ENCODE measurements around the gene ASH1L.

Gene ASH1L

GRCh38 chr1:155326020-155326526 is 236.5 kb downstream of the ASH1L start:
- no peak for DNase-seq

GRCh38 chr1:155325603-155325893 is 237.1 kb downstream of the ASH1L start:
- no peak for DNase-seq

- DNase-seq = peak in 1 of 2 experiments; percentile 58
These were observed 237.6 kb downstream of the ASH1L start for GRCh38 chr1:155324717-155325602.

GRCh38 chr1:155324037-155324716 is 238.4 kb downstream of the ASH1L start:
- DNase-seq = peak; percentile 94 to 95

- peak; percentile 91 to 92 for DNase-seq
These were observed 238.9 kb downstream of the ASH1L start for GRCh38 chr1:155323729-155324036.

GRCh38 chr1:155322953-155323728 is 239.5 kb downstream of the ASH1L start:
- DNase-seq = peak; percentile 96 to 97

- no peak for DNase-seq
These were observed 240.0 kb downstream of the ASH1L start for GRCh38 chr1:155322571-155322952.

- peak in 1 of 2 experiments; percentile 39 for DNase-seq
These were observed 240.7 kb downstream of the ASH1L start for GRCh38 chr1:155321639-155322503.

- DNase-seq = peak; percentile 88
These were observed 241.7 kb downstream of the ASH1L start, which contains the start of gene RUSC1 for GRCh38 chr1:155320661-155321617. TSS of gene RUSC1 (plus strand) at chr1:155320894. CDS start at chr1:155321774, 880 bp downstream.

- DNase-seq = no peak
These were observed 242.4 kb downstream of the ASH1L start for GRCh38 chr1:155320252-155320651.

GRCh38 chr1:155319536-155319935 is 243.1 kb downstream of the ASH1L start:
- DNase-seq = no peak

GRCh38 chr1:155318082-155318481 is 244.5 kb downstream of the ASH1L start:
- no peak for DNase-seq

- DNase-seq = no peak
These were observed 245.7 kb downstream of the ASH1L start for GRCh38 chr1:155316922-155317321.

- DNase-seq = no peak
These were observed 249.3 kb downstream of the ASH1L start for GRCh38 chr1:155313261-155313660.

- peak in 1 of 2 experiments; percentile 32 for DNase-seq
These were observed 253.1 kb downstream of the ASH1L start for GRCh38 chr1:155309423-155310021.

- DNase-seq = peak; percentile 96 to 97
These were observed 253.8 kb downstream of the ASH1L start, which contains the start of gene FDPS for GRCh38 chr1:155308493-155309422. TSS of gene FDPS (plus strand) at chr1:155308866. CDS start at chr1:155309790, 924 bp downstream.

- DNase-seq = no peak
These were observed 255.3 kb downstream of the ASH1L start for GRCh38 chr1:155307247-155307740.

- no peak for DNase-seq
These were observed 256.7 kb downstream of the ASH1L start for GRCh38 chr1:155305881-155306391.

GRCh38 chr1:155304558-155305063 is 258.0 kb downstream of the ASH1L start:
- no peak for DNase-seq

Data from activated T-cell treated with anti-CD3 and anti-CD28 coated beads, Interleukin-2, amount 50 U/mL, for 48 hours (primary cell).